Measurements from ENCODE around the gene SS18. TPM values are rescaled to one million over a fixed set of nuclear protein-coding genes. Genes with fewer than 3 reads are reported as not detected.

Gene SS18
- total and polyA plus RNA-seq, 5 donors from 2014 or later: 39.8 to 60.0 (median 46.3) TPM

DNA sequence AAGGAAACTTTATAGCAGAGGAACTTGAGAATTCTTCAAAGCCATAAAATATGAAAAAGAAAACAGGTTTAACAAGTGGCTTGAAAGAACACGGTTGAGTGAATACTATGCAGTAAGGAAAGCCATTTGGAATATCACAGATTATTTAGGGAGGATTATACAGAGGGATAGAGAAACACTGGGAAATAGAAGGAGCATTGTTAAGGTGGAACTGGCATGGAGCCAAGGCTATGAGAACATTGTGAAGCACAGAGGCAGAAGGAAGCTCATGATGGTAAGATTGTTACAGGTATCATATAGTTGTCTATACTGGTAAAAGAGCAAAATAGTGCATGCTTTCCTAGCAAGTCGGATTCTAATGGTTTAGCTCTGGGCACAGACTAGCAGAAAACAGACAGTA, 87.1 kb downstream of the SS18 start:
- Mint-ChIP-seq H3K4me1 (no peaks in the 10 kb centered on the region), H3K9me3 (peaks cover 0 to 6% (median 0%) of the 10 kb centered on the region in 7 donors), H3K4me3 (no peak overlapping the region), H3K27me3 (no peaks in the 10 kb centered on the region), H3K36me3 (no peaks in the 10 kb centered on the region), H3K27ac (no peak overlapping the region)
- no peak for ATAC-seq (ENCODE audit: low read depth in 2 of 2)
- Histone ChIP-seq H3K9me3 (ENCODE audit: control insufficient read depth in 2 of 2, low read length in 2 of 2) (no peaks in the 10 kb centered on the region), H3K4me1 (ENCODE audit: control insufficient read depth, insufficient read depth, low read length, poor library complexity, severe bottlenecking) (no peaks in the 10 kb centered on the region), H3K27me3 (ENCODE audit: control insufficient read depth, insufficient read depth, low read length) (no peaks in the 10 kb centered on the region), H3K27ac (ENCODE audit: insufficient read depth, low read length, poor library complexity, severe bottlenecking) (no peak overlapping the region), H3K36me3 (ENCODE audit: control insufficient read depth, insufficient read depth, low read length) (no peaks in the 10 kb centered on the region), H3K4me3 (ENCODE audit: low read depth, low read length) (no peak overlapping the region)
- DNase-seq: no peak

GRCh38 chr18:26002375-26002910, 88.0 kb downstream of the SS18 start:
- no peaks in the 10 kb centered on the region for H3K9me3 ChIP-seq (ENCODE audit: control insufficient read depth in 2 of 2, low read length in 2 of 2)
- H3K27ac Mint-ChIP-seq: no peak overlapping the region
- ATAC-seq (ENCODE audit: low read depth in 2 of 2): no peak

GRCh38 chr18:25998461-25998860, 92.0 kb downstream of the SS18 start:
- no peak overlapping the region for H3K4me3 Mint-ChIP-seq
- ATAC-seq (ENCODE audit: low read depth in 2 of 2): no peak

More at GRCh38 chr18:26002375-26002910, 88.0 kb downstream of the SS18 start:
- no peak overlapping the region for H3K4me3 ChIP-seq (ENCODE audit: low read depth, low read length)
- H3K27ac ChIP-seq (ENCODE audit: insufficient read depth, low read length, poor library complexity, severe bottlenecking): no peak overlapping the region
- H3K4me1 Mint-ChIP-seq: no peaks in the 10 kb centered on the region
- H3K4me3 Mint-ChIP-seq: no peak overlapping the region
- H3K4me1 ChIP-seq (ENCODE audit: control insufficient read depth, insufficient read depth, low read length, poor library complexity, severe bottlenecking): no peaks in the 10 kb centered on the region
- H3K36me3 Mint-ChIP-seq: no peaks in the 10 kb centered on the region
- no peaks in the 10 kb centered on the region for H3K27me3 ChIP-seq (ENCODE audit: control insufficient read depth, insufficient read depth, low read length)
- H3K27me3 Mint-ChIP-seq: no peaks in the 10 kb centered on the region
- H3K9me3 Mint-ChIP-seq: peaks cover 0 to 6% (median 0%) of the 10 kb centered on the region in 7 donors
- H3K36me3 ChIP-seq (ENCODE audit: control insufficient read depth, insufficient read depth, low read length): no peaks in the 10 kb centered on the region
- DNase-seq: no peak

GRCh38 chr18:25992566-25992965, 97.8 kb downstream of the SS18 start:
- Mint-ChIP-seq H3K9me3 (peaks cover 0 to 4% (median 0%) of the 10 kb centered on the region in 7 donors), H3K4me3 (no peak overlapping the region), H3K36me3 (no peaks in the 10 kb centered on the region), H3K4me1 (peaks cover 0 to 2% (median 0%) of the 10 kb centered on the region in 4 donors), H3K27me3 (peaks cover 4% of the 10 kb centered on the region), H3K27ac (no peak overlapping the region)
- H3K27me3 ChIP-seq (ENCODE audit: control insufficient read depth, insufficient read depth, low read length): no peaks in the 10 kb centered on the region
- no peak overlapping the region for H3K4me3 ChIP-seq (ENCODE audit: low read depth, low read length)
- no peaks in the 10 kb centered on the region for H3K36me3 ChIP-seq (ENCODE audit: control insufficient read depth, insufficient read depth, low read length)
- ATAC-seq (ENCODE audit: low read depth in 2 of 2) (no peak), DNase-seq (no peak)
- H3K27ac ChIP-seq (ENCODE audit: insufficient read depth, low read length, poor library complexity, severe bottlenecking): no peak overlapping the region
- no peaks in the 10 kb centered on the region for H3K9me3 ChIP-seq (ENCODE audit: control insufficient read depth in 2 of 2, low read length in 2 of 2)
- H3K4me1 ChIP-seq (ENCODE audit: control insufficient read depth, insufficient read depth, low read length, poor library complexity, severe bottlenecking): no peaks in the 10 kb centered on the region

More at GRCh38 chr18:25998461-25998860, 92.0 kb downstream of the SS18 start:
- Histone ChIP-seq H3K27ac (ENCODE audit: insufficient read depth, low read length, poor library complexity, severe bottlenecking) (no peak overlapping the region), H3K4me3 (ENCODE audit: low read depth, low read length) (no peak overlapping the region), H3K4me1 (ENCODE audit: control insufficient read depth, insufficient read depth, low read length, poor library complexity, severe bottlenecking) (no peaks in the 10 kb centered on the region), H3K9me3 (ENCODE audit: control insufficient read depth in 2 of 2, low read length in 2 of 2) (no peaks in the 10 kb centered on the region), H3K27me3 (ENCODE audit: control insufficient read depth, insufficient read depth, low read length) (no peaks in the 10 kb centered on the region), H3K36me3 (ENCODE audit: control insufficient read depth, insufficient read depth, low read length) (no peaks in the 10 kb centered on the region)
- H3K27ac Mint-ChIP-seq: no peak overlapping the region
- no peak for DNase-seq
- no peaks in the 10 kb centered on the region for H3K27me3 Mint-ChIP-seq
- no peaks in the 10 kb centered on the region for H3K36me3 Mint-ChIP-seq
- H3K9me3 Mint-ChIP-seq: peaks cover 0 to 7% (median 0%) of the 10 kb centered on the region in 7 donors
- no peaks in the 10 kb centered on the region for H3K4me1 Mint-ChIP-seq

DNA sequence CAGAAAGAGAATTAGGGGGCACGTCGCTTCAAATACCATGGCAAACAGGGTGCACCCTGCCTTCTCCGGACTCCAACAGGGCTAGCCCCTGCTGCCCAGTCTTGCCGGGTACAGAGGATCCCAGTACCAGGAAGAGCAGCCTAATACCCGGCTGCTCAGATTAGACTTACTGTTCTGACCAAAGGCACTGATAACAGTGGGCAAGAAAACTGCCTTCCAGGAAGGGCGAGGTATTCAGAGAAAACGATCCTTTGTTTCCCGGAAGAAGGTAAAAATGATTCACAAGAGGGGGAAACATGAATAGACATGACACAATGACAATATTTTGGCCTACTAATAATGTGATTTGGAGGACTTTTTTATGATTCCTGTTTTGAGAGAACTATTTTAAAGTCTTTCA, 99.9 kb downstream of the SS18 start:
- H3K9me3 Mint-ChIP-seq: peaks cover 0 to 4% (median 0%) of the 10 kb centered on the region in 7 donors
- Histone ChIP-seq H3K4me3 (ENCODE audit: low read depth, low read length) (no peak overlapping the region), H3K9me3 (ENCODE audit: control insufficient read depth in 2 of 2, low read length in 2 of 2) (no peaks in the 10 kb centered on the region), H3K36me3 (ENCODE audit: control insufficient read depth, insufficient read depth, low read length) (no peaks in the 10 kb centered on the region), H3K27ac (ENCODE audit: insufficient read depth, low read length, poor library complexity, severe bottlenecking) (no peak overlapping the region), H3K27me3 (ENCODE audit: control insufficient read depth, insufficient read depth, low read length) (no peaks in the 10 kb centered on the region), H3K4me1 (ENCODE audit: control insufficient read depth, insufficient read depth, low read length, poor library complexity, severe bottlenecking) (no peaks in the 10 kb centered on the region)
- H3K4me3 Mint-ChIP-seq: no peak overlapping the region
- ATAC-seq (ENCODE audit: low read depth in 2 of 2): no peak
- H3K27me3 Mint-ChIP-seq: peaks cover 4% of the 10 kb centered on the region
- DNase-seq: no peak
- no peak overlapping the region for H3K27ac Mint-ChIP-seq
- H3K4me1 Mint-ChIP-seq: peaks cover 0 to 2% (median 0%) of the 10 kb centered on the region in 4 donors
- no peaks in the 10 kb centered on the region for H3K36me3 Mint-ChIP-seq

DNA sequence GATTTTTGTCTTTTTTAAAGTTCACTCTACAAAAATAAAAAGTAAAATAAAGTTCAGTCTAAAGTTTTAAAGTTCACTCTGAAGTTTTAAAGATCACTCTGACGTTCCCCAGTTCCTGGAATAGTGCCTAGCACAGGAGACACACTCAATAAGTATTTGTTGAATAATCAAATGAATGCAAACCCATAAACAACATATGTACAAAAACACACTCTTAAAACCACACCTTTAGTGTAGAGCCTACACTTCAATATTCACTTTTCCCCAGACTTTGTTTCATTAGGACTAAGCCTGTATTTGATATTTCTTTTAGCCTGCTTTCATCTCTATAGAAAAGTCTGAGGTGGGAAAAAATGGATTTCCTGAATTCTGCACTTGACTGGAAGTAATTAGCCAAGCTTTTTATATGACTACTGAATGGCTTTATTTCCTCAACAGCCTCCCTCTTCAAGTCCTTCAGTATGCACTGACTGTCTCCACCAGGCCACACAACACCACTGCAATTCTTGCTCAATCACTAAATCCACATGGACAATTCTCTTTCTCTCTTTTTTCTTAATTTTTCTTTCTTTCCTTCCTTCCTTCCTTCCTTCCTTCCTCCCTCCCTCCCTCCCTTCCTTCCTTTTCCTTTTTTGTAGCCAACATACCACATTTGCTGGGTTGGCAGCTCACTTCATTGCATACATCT, 104.6 kb downstream of the SS18 start:
- no peak overlapping the region for H3K4me3 ChIP-seq (ENCODE audit: low read depth, low read length)
- H3K27me3 ChIP-seq (ENCODE audit: control insufficient read depth, insufficient read depth, low read length): peaks cover 2% of the 10 kb centered on the region
- DNase-seq (no peak), ATAC-seq (ENCODE audit: low read depth in 2 of 2) (no peak)
- no peak overlapping the region for H3K27ac ChIP-seq (ENCODE audit: insufficient read depth, low read length, poor library complexity, severe bottlenecking)
- H3K27me3 Mint-ChIP-seq: peaks cover 7% of the 10 kb centered on the region
- peak overlapping the region in 1 of 3 donors; percentile 50 for H3K27ac Mint-ChIP-seq
- H3K36me3 Mint-ChIP-seq: no peaks in the 10 kb centered on the region
- H3K4me1 ChIP-seq (ENCODE audit: control insufficient read depth, insufficient read depth, low read length, poor library complexity, severe bottlenecking): no peaks in the 10 kb centered on the region
- peaks cover 0 to 5% (median 0%) of the 10 kb centered on the region in 7 donors for H3K9me3 Mint-ChIP-seq
- H3K36me3 ChIP-seq (ENCODE audit: control insufficient read depth, insufficient read depth, low read length): no peaks in the 10 kb centered on the region
- peaks cover 0 to 2% (median 0%) of the 10 kb centered on the region in 4 donors for H3K4me1 Mint-ChIP-seq
- no peaks in the 10 kb centered on the region for H3K9me3 ChIP-seq (ENCODE audit: control insufficient read depth in 2 of 2, low read length in 2 of 2)
- no peak overlapping the region for H3K4me3 Mint-ChIP-seq

GRCh38 chr18:25983730-25984129, 106.7 kb downstream of the SS18 start:
- no peak for ATAC-seq (ENCODE audit: low read depth in 2 of 2)
- no peak overlapping the region for H3K4me3 Mint-ChIP-seq
- no peaks in the 10 kb centered on the region for H3K9me3 ChIP-seq (ENCODE audit: control insufficient read depth in 2 of 2, low read length in 2 of 2)
- no peak overlapping the region for H3K4me3 ChIP-seq (ENCODE audit: low read depth, low read length)
- peaks cover 0 to 5% (median 0%) of the 10 kb centered on the region in 7 donors for H3K9me3 Mint-ChIP-seq
- no peak overlapping the region for H3K27ac ChIP-seq (ENCODE audit: insufficient read depth, low read length, poor library complexity, severe bottlenecking)
- no peak for DNase-seq
- H3K27me3 Mint-ChIP-seq: peaks cover 13% of the 10 kb centered on the region
- H3K27me3 ChIP-seq (ENCODE audit: control insufficient read depth, insufficient read depth, low read length): peaks cover 2% of the 10 kb centered on the region
- H3K4me1 ChIP-seq (ENCODE audit: control insufficient read depth, insufficient read depth, low read length, poor library complexity, severe bottlenecking): no peaks in the 10 kb centered on the region
- no peaks in the 10 kb centered on the region for H3K36me3 ChIP-seq (ENCODE audit: control insufficient read depth, insufficient read depth, low read length)
- H3K4me1 Mint-ChIP-seq: no peaks in the 10 kb centered on the region
- H3K27ac Mint-ChIP-seq: peak overlapping the region in 1 of 3 donors; percentile 26
- H3K36me3 Mint-ChIP-seq: no peaks in the 10 kb centered on the region

DNA sequence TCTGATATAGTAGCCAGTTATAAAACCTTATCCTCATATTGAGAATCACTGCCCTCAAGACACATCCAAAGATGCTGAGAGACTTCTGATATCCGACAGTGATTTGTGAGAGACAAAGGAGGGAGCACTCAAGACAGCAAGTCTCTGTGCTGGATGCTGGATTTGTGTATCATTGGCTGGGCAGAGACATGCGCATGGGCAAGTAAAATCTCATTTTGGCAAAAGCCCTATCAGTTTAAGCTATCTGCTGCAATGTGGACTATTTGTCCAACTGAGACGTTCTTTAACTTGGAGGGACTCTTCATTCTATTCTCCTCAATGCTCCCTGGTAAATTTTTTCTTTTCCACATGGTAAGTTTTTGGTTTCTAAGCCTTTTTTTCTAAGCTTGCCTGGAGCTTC, 107.5 kb downstream of the SS18 start:
- no peak overlapping the region for H3K4me3 Mint-ChIP-seq
- H3K36me3 Mint-ChIP-seq: no peaks in the 10 kb centered on the region
- no peak for DNase-seq
- H3K4me1 Mint-ChIP-seq: no peaks in the 10 kb centered on the region
- ATAC-seq (ENCODE audit: low read depth in 2 of 2): no peak
- Histone ChIP-seq H3K4me1 (ENCODE audit: control insufficient read depth, insufficient read depth, low read length, poor library complexity, severe bottlenecking) (no peaks in the 10 kb centered on the region), H3K36me3 (ENCODE audit: control insufficient read depth, insufficient read depth, low read length) (no peaks in the 10 kb centered on the region), H3K27me3 (ENCODE audit: control insufficient read depth, insufficient read depth, low read length) (peaks cover 2% of the 10 kb centered on the region), H3K9me3 (ENCODE audit: control insufficient read depth in 2 of 2, low read length in 2 of 2) (no peaks in the 10 kb centered on the region), H3K4me3 (ENCODE audit: low read depth, low read length) (no peak overlapping the region), H3K27ac (ENCODE audit: insufficient read depth, low read length, poor library complexity, severe bottlenecking) (no peak overlapping the region)
- peaks cover 0 to 5% (median 0%) of the 10 kb centered on the region in 7 donors for H3K9me3 Mint-ChIP-seq
- H3K27ac Mint-ChIP-seq: no peak overlapping the region
- peaks cover 13% of the 10 kb centered on the region for H3K27me3 Mint-ChIP-seq

All from CD4-positive, CD25-positive, alpha-beta regulatory T cell (primary cell).